Superior temporal gyrus (tissue), 1 donor: ENCODE measurements around the gene ADRA2A.

Source experiments
- DNase-seq: peaks from one replicate; pipeline ENCODE4 v3.0.0-alpha.2; 2016; ENCODE audit errors: extremely low spot score

The ADRA2A gene

DNA sequence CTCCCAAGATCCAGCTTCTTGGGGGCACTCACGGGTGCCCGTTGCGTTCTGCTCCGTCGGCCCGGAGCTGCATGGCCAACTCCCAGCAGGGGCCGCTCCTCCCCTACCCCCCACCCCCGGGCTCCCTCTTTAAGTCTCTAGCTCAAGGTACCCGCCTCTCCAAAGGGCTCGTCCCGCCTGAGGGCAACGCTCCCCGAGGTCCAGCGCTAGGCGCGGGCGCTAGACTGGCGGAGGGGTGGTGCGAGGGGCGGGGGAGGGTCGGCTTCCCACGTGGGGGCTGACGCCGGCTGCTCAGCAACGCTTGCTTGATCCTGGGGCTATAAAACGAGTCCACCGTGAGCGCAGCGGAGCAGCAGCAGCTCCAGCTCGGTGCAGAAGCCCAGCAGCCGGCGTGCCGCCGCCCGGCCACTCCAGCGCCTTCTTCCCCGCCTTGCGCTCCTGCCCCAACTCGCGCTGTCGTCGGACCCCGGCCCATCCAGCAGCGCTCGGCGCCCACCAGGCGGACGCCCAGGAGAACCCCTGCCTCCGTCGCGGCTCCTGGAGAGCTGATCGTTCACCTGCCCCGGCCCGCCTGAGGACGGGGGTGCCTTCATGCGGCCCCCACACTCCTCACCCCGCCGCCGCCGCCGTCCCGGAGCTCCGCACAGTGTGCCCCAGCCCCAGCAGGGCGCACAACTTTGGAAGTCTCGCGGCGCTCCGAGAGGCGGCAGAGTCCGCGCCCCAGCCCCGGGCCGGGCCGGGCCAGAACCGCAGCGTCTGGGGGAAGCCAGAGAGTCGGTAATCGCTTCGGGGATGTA is at the start of gene ADRA2A:
Gene ADRA2A, plus strand, starts transcription at position 348 of the 797 bp plus-strand sequence. CDS start 968 bp downstream, outside the sequence.
- no peak for DNase-seq

DNA sequence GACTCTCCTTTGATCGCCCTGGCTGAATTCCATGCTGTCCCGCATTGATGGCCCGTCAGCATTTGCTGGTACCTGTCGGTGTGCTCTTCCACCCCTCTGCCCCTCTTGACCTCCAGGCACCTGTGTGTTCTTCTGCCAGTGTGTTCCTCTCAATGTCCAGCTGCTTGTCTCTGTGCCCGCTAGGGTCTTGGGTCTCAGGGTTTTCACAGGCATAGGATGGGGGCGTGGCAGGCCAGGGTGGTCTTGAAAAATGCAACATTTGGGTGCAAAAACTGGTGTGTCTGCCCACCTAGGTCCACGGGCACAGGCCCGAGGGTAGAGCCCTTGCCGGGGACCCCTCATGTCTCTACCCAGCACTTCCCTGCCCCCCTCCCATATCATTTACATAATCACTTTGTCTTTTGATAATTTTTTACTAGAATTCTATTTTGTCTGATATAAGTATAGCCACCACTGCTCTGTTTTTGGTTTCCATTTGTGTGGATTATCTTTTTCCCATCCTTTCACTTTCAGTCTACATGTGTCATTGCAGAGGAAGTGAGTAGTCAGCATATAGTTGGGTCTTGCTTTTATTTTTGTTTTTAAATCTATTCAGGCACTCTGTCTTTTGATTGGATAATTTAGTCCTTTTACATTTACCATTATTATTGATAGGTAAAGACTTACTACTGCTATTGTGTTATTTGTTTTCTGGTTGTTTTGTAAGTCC is 46.6 kb upstream of the ADRA2A start:
- no peak for DNase-seq

DNA sequence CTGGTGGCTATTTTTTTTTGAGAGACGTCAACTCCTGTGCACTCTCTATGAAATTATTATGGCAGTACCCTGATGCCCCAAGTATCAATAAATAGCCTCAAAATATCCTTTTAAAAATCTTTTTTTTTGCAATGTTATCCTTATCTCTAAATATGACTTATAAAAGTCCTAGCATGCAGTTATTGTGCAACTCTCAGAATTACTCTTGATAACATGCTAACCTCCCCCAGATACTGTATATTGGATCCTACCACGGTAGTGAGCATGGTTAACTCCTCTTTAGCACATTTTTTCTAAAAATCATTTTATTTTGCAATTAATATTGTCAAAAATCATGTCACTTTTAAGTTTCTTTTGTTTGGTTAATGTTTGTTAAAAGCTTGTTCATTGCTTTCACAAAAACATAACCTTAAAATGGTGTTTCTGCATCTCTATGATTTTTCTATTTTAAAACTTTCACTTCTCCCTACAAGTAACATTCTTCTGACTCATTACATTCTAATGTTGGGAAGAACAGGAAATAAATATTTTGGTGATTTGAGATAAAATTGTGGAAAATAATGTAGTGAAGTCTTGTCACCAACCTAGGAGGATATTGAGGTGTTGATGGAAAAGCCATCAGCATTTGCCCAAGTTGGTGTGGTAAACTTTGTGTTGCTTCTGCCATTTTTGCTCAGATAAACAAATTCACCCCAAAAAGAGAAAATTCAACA is 42.1 kb upstream of the ADRA2A start:
- DNase-seq: no peak

DNA sequence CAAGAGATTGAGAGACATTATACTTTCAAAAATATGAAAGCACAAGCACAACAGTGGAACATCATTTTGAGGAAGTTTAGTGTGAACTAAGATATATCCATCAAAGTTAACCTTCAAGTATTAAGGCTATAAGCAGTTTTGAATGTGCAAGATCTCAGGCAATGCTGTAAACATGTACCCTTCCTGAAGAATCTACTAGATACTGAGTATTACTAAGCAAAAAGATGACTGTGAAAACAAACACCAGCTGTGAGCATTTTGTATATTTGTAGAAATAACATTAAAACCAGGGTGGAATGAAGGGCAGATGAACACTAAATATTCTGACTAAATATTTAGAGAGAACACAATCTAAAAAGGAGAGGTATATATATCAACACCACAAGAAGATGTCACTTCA is 41.3 kb upstream of the ADRA2A start:
- DNase-seq: no peak

DNA sequence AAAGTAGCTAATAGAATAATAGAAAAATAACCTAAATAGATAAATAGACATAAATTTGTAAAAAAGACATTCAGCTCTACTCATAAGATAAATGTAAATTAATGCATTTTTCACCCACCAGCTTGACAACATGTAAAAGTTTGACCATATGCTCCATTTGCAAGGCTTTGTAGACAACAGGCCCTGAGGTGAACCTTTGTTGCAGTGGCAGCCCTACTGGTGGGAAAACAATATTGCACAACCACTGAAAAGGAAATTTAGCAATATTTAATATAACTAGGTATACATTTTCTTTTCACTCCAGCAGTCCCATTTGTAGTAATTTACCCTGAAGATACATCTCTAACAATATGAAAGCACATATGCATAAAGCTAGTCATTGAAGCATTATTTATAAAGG is 39.0 kb upstream of the ADRA2A start:
- no peak for DNase-seq

DNA sequence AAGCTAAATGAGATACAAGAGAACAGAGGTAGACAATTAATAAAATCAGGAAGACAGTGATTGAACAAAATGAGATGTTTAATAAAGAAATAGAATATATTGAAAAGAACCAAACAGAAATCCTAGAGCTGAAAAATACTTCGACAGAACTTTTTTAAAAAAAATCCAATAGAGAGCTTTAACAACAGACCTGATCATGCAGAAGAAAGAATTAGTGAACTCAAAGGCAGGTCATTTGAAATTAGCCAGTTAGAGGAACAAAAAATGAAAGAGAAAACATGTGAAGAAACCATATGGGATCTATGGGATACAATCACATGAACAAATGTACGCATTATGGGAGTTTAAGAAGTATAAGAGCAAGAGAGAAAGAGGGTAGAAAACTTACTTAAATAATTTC is 37.3 kb upstream of the ADRA2A start:
- no peak for DNase-seq

DNA sequence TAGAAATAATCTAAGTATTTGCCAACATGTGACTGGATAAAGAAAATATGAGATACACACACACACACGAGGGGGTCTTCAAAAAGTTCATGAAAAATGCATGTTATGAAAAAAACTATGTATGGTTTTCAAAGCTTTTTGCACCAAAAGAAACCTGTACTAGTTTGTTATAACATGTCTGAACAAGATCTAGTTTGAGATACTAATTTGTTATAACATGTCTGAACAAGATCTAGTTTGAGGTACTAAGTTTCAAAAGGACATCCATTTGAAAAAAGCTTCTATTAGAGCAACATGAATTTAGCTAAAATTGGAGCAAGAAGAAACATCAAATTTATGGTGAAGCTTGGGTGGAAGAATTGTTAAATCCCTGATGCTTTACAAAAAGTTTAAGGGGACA is 19.8 kb upstream of the ADRA2A start:
- DNase-seq: no peak

DNA sequence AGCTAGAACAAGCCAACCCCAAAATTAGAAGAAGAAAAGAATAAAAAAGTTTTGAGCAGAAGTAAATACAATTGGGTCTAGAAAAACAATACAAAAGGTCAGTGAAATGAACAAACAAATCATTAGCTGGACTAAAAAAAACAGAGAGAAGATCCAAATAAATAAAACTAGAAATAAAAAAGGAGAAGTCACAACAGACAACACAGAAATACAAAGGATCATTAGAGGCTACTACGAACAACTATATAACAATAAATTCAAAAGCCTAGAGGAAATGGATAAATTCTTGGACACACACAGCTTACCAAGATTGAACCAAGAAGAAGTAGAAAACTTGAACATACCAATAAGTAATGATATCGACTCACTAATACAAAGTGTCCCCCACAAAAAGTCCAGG is 13.4 kb upstream of the ADRA2A start:
- no peak for DNase-seq

DNA sequence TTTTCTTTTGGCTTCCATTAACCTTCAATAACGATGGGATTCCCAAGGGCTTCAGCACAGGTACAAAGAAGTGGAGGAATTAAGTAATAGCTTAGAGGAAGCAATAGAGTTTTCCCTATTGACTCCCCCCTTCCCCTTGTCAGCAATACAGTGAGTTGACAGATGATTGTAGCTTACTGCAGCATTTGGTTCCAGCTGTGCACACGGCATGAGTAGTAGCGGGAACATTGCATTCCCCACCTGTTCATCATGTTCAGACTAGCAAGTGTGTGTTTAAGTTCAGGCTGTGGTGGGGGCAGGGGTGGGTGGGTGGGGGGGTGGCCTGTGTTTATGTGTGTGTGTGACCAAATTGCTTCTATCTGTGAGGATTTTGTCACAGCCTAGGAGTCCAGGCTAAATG is 4.6 kb upstream of the ADRA2A start:
- DNase-seq: no peak

DNA sequence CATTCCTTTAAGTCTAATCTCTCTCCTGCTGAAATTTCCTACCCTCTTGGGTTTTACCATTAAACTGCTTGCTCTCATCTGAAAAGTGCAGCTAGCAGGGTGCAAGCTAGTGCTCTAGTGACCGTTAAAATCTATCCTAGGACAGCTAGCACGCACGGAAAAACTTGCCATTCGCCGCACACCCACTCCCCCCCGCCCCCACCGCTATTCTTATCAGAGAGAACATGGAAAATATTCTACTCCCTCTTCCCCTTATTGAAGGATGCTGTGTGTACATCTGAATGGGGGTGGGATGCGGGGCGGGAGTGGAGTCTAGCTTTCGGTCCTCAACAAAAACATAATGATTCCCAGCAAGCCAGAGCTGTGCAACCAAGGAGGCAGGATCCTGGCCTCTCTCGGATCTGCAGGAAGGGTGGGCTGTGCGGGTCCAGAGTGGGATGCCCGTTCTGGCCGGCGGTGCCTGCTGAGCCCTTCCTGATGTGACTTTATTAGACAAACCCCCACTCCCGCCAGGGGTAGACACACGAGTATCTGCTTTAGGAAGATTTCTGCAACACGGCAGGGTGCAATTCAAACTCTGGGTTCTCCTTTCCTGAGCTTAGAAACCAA is 1.1 kb upstream of the ADRA2A start:
- no peak for DNase-seq

DNA sequence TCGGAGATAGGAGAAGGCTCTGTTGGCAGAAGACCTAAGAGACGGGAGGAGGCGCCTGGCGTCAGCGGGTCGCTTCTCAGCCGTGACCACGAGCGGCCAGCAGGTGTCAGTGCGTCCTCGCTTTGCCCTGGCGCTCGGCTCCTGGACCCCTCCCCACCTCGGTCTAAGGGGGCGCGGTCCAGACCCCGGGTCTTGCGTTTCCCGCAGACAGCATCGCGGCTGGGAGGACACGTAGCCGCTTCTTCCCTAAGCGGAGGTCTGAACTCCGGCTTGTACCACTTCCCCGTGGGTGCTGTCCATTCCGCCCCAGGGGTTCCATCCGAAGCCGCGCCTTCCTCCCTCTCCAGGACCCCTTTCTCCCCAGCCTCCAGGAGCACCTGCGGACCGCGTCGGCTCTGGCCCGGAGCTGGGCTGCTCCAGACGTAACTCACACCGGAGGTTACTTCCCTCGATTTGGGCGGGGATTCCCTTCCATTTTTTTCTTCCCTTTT is 593 bp upstream of the ADRA2A start:
- peak; percentile 72 for DNase-seq

DNA sequence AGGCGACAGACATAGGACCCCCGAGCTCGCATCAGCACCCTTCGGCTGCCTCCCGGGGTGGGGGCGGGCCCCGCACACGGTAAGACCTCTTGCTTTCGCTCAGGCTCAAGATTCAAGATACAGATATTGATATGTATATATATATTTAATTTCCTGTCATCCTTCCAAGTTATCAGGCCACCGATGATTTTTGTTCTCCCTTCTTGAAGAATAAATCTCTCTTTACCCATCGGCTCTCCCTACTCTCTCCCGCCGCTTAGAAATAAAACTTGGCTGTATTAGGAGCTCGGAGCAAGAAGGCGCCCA is 603 bp downstream of the ADRA2A start:
- DNase-seq: no peak

DNA sequence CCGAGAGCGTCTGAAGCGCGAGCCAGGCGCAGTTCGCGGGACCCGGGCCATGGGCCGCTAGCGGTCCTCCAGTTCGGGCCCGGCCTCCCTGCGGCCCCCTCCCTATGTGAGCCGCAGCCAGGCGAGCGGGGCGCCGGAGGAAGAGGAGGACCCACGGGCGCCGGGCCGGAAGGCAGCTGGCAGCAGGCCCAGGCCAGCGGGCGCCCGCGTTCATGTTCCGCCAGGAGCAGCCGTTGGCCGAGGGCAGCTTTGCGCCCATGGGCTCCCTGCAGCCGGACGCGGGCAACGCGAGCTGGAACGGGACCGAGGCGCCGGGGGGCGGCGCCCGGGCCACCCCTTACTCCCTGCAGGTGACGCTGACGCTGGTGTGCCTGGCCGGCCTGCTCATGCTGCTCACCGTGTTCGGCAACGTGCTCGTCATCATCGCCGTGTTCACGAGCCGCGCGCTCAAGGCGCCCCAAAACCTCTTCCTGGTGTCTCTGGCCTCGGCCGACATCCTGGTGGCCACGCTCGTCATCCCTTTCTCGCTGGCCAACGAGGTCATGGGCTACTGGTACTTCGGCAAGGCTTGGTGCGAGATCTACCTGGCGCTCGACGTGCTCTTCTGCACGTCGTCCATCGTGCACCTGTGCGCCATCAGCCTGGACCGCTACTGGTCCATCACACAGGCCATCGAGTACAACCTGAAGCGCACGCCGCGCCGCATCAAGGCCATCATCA is 1.1 kb downstream of the ADRA2A start:
- DNase-seq: no peak

DNA sequence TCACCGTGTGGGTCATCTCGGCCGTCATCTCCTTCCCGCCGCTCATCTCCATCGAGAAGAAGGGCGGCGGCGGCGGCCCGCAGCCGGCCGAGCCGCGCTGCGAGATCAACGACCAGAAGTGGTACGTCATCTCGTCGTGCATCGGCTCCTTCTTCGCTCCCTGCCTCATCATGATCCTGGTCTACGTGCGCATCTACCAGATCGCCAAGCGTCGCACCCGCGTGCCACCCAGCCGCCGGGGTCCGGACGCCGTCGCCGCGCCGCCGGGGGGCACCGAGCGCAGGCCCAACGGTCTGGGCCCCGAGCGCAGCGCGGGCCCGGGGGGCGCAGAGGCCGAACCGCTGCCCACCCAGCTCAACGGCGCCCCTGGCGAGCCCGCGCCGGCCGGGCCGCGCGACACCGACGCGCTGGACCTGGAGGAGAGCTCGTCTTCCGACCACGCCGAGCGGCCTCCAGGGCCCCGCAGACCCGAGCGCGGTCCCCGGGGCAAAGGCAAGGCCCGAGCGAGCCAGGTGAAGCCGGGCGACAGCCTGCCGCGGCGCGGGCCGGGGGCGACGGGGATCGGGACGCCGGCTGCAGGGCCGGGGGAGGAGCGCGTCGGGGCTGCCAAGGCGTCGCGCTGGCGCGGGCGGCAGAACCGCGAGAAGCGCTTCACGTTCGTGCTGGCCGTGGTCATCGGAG is 1.8 kb downstream of the ADRA2A start:
- no peak for DNase-seq

DNA sequence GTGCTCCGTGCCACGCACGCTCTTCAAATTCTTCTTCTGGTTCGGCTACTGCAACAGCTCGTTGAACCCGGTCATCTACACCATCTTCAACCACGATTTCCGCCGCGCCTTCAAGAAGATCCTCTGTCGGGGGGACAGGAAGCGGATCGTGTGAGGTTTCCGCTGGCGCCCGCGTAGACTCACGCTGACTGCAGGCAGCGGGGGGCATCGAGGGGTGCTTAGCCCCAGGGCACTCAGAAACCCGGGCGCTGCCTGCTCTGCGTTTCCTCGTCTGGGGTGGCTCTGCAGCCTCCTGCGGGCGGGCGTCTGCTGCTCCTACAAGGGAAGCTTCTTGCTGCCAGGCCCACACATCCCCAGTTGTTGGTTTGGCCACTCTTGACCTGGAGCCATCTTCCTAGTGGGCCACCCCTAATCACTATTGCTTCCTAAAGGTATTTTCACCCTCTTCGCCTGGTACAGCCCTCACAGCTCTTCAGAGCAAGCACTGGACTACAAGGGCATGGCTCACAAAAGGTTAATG is 2.5 kb downstream of the ADRA2A start:
- DNase-seq: no peak

DNA sequence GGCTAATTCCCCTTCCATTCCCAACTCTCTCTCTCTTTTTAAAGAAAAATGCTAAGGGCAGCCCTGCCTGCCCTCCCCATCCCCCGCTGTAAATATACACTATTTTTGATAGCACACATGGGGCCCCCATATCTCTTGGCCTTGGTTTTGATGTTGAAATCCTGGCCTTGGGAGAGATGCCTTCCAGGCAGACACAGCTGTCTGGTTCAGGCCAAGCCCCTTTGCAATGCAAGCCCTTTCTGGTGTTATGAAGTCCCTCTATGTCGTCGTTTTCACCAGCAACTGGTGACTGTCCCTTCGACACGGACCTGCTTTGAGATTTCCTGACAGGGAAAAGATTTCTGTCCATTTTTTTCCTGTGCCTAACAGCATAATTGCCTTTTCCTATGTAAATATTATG is 3.0 kb downstream of the ADRA2A start:
- no peak for DNase-seq

DNA sequence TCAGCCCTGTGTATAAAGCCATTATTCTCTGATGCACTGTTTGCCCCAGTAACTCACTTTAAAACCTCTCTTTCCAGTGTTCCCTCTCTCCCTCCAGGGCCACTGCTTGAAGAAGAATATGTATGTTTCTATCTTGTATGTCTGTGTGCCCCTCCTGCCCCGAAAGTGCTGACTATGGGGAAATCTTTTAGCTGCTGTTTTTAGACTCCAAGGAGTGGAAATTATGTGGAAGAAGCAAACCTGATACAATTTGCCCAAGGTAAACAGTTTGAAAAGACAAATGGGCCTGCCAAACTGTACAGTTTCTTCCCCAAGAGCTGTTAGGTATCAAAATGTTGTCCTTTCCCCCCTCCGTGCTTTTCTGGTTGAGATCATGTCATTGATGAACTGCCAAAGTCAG is 3.4 kb downstream of the ADRA2A start:
- no peak for DNase-seq

DNA sequence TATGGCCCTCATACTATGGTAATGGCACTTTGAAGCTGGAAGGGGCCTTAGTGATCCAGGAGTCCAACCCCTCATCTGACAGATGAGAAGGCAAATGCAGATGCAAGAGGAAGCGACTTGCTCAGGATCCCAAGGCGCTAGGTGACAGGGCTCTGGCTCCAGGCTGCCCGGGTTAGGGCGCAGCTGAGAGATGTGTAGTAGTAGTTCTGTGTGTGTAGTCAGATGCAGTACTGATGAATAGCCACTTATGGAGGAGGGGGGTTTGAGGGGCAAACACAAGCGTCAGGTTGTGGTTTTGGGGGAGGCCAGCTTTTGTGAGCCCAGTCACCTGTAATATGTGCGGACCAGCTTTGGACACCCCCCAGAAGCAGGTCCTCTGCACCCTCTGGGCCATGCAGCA is 4.8 kb downstream of the ADRA2A start:
- DNase-seq: no peak

DNA sequence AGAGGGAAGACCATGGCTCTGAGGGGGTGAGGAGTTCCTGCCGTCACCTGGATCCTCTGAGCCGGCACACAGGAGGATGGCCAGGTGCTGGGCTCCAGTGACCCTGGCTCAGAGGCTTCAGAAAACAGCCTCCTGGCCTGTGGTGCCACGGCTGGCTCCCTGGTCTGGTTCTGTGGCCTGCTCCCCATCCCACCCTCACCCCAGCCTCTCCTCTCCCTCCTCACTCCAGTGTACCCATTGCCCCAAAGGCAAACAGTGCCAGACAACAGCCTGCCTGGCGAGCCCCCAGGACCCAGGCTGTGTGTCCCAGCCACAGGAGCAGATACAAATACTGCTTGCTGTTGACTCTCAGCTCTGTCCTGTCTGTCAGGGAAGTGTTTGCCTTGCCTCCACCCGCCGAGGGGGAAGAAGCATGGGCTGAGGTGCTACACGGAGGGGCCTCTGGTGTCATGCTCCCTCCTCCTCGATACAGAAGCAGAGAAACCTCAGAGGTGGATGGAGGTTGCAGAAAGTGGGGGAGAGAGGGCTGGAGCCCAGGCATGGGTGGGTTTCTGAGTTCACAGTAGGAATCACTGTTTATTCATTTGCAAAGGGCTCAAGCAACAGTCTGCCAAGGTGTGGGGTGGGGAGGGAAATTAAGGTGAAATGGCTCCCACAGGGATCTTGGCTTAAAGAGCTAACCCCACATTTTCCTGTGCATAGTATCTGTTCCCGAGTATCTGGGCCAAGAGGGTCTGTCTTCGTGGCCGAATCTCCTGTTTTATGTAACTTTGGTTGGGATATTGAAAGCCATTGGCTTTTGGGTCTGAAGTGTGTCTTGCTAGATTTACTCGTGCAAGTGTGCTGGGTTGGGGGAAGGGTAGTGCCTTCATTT is 5.5 kb downstream of the ADRA2A start:
- DNase-seq: no peak
